ENCODE data around the gene DUS1L. TPM values are rescaled to one million over a fixed set of nuclear protein-coding genes. Genes with fewer than 3 reads are reported as not detected.

DUS1L gene
- 48.1 and 59.5 TPM in 2 replicates for polyA plus RNA-seq (2011; rRNA removed)
- 169 and 171 TPM in 2 replicates for polyA plus RNA-seq (2012; cell fraction: cytosol; rRNA removed)
- 577 and 749 TPM in 2 replicates for polyA plus RNA-seq (2012; cell fraction: nucleus; rRNA removed)
- polyA plus RNA-seq (2017; fragmentation: RNase III; extraction: RNeasy Plus Mini Kit Qiagen cat#74134 plus additional on column Dnase treatment), result 81.5 to 84.8 TPM (median 83.6 TPM) in 3 replicates
- 25.8 and 30.8 TPM in 2 replicates for polyA minus RNA-seq (2011; rRNA and poly(A)+ RNA removed)

DNA sequence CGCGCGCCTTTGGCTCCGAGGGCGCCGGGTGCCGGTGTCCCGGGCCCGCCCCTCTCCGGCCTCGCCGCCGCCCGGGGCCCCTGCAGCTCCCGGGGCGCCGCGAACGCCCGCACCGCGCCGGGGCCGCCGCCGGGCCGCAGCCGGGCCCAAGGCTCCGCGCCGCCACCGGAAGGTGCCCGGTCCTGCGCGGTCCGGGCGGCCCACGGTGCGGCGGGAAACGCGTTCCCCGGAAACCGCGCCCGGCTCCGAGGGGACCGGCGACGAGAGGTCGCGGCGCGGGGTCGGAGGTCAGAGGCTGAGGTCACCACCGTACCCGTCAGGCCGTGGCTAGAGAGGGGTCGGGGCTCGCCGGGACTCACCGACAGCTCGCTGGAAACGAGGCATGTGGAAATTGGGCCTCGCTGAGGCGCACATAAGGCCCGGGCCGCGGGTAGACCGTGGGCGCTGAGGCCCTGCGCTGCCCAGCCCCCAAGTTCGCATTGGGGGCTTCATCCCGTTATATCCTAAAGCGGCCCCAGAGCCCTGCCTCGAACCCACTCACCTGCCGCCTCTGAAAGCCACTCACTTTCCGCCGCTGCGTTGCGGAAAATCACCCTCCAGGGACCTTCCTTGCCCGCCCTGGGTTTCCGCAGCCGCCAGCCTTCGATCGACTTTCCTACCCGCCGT, at the start of gene DUS1L:
Gene DUS1L, minus strand, starts transcription at position 167 of the 666 bp plus-strand sequence. CDS start 745 bp downstream, outside the sequence.
- H3K4me2 ChIP-seq, result peak within 1 kb of the TSS; percentile 99
- POLR2A ChIA-PET, result interaction anchor here (1.3 to 3.1 kb wide), 2 partner anchors 15 to 33 kb away, joined by 3 to 11 read pairs; partner anchors contain the start of gene FASN
- peak; percentile 52 to 65; a peak in 5 of 6 replicates for ATAC-seq
- TF ChIP-seq EHMT2 (IDR thresholded peaks at IDR 0.05; ENCODE audit: low read depth) (no peak), EP300 (IDR thresholded peaks at IDR 0.05) (no peak), HDAC2 (IDR thresholded peaks at IDR 0.05) (no peak), RAD21 (conservative IDR thresholded peaks at IDR 0.05 in 1 of 2, IDR thresholded peaks at IDR 0.05 in 1 of 2) (no peak), KDM5A (IDR thresholded peaks at IDR 0.05) (no peak), ESRRA (IDR thresholded peaks at IDR 0.05; ENCODE audit: borderline replicate concordance, low read length) (peak; percentile 96), EHF (CRISPR knock-in tag; IDR thresholded peaks at IDR 0.05) (no peak), CBX8 (IDR thresholded peaks at IDR 0.05) (no peak), RCOR1 (IDR thresholded peaks at IDR 0.05; ENCODE audit: low read depth, low read length) (no peak), NPAS2 (CRISPR knock-in tag; IDR thresholded peaks at IDR 0.05; ENCODE audit: borderline replicate concordance) (no peak), RFX5 (IDR thresholded peaks at IDR 0.05) (no peak), CHD2 (IDR thresholded peaks at IDR 0.05; ENCODE audit: low read length, partially characterized antibody) (no peak), FOXS1 (CRISPR knock-in tag; IDR thresholded peaks at IDR 0.05) (no peak), TP53 (CRISPR knock-in tag; IDR thresholded peaks at IDR 0.05) (peak; percentile 80; the same call in 1 of the 2 replicates), RARB (CRISPR knock-in tag; IDR thresholded peaks at IDR 0.05) (peak; percentile 53; the same call in 1 of the 2 replicates), POLR2AphosphoS2 (conservative IDR thresholded peaks at IDR 0.05; ENCODE audit: low read length) (no peak), BHLHE40 (IDR thresholded peaks at IDR 0.05; ENCODE audit: low read depth, low read length) (no peak), CHD4 (IDR thresholded peaks at IDR 0.05; ENCODE audit: borderline replicate concordance) (no peak), KDM1A (IDR thresholded peaks at IDR 0.05; ENCODE audit: low read depth) (no peak), ZNF302 (CRISPR knock-in tag; IDR thresholded peaks at IDR 0.05) (no peak), HEYL (CRISPR knock-in tag; IDR thresholded peaks at IDR 0.05) (no peak), NFE2L2 (conservative IDR thresholded peaks at IDR 0.05; ENCODE audit: low read length) (no peak), HOXB5 (CRISPR knock-in tag; IDR thresholded peaks at IDR 0.05) (peak; percentile 68; the same call in 1 of the 2 replicates), SMC3 (IDR thresholded peaks at IDR 0.05) (0 out of 3 replicates have a peak, but pooled peaks have one; percentile 11), JUN (IDR thresholded peaks at IDR 0.05) (peak; percentile 86 to 97; a peak in 4 of 5 replicates), ZFP36 (IDR thresholded peaks at IDR 0.05; ENCODE audit: borderline replicate concordance, partially characterized antibody) (no peak), POLR2A (IDR thresholded peaks at IDR 0.05; ENCODE audit: low read length) (peak; percentile 59), JUNB (IDR thresholded peaks at IDR 0.05) (no peak), PHF8 (IDR thresholded peaks at IDR 0.05; ENCODE audit: borderline replicate concordance, low read depth) (peak; percentile 74; the same call in 1 of the 2 replicates)
- TF ChIP-seq, protein P1, sequence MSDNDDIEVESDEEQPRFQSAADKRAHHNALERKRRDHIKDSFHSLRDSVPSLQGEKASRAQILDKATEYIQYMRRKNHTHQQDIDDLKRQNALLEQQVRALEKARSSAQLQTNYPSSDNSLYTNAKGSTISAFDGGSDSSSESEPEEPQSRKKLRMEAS (IDR thresholded peaks at IDR 0.05), result peak; percentile 91
- TF ChIP-seq, protein P2, sequence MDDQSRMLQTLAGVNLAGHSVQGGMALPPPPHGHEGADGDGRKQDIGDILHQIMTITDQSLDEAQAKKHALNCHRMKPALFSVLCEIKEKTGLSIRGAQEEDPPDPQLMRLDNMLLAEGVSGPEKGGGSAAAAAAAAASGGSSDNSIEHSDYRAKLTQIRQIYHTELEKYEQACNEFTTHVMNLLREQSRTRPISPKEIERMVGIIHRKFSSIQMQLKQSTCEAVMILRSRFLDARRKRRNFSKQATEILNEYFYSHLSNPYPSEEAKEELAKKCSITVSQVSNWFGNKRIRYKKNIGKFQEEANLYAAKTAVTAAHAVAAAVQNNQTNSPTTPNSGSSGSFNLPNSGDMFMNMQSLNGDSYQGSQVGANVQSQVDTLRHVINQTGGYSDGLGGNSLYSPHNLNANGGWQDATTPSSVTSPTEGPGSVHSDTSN (IDR thresholded peaks at IDR 0.05), result 0 out of 2 replicates have a peak, but pooled peaks have one; percentile 75
- TF ChIP-seq, protein P3, sequence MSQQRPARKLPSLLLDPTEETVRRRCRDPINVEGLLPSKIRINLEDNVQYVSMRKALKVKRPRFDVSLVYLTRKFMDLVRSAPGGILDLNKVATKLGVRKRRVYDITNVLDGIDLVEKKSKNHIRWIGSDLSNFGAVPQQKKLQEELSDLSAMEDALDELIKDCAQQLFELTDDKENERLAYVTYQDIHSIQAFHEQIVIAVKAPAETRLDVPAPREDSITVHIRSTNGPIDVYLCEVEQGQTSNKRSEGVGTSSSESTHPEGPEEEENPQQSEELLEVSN (IDR thresholded peaks at IDR 0.05; ENCODE audit: borderline replicate concordance, low read depth), result no peak
- TF ChIP-seq, protein P4, sequence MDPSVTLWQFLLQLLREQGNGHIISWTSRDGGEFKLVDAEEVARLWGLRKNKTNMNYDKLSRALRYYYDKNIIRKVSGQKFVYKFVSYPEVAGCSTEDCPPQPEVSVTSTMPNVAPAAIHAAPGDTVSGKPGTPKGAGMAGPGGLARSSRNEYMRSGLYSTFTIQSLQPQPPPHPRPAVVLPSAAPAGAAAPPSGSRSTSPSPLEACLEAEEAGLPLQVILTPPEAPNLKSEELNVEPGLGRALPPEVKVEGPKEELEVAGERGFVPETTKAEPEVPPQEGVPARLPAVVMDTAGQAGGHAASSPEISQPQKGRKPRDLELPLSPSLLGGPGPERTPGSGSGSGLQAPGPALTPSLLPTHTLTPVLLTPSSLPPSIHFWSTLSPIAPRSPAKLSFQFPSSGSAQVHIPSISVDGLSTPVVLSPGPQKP (IDR thresholded peaks at IDR 0.05; ENCODE audit: low read depth, low read length), result no peak
- TF ChIP-seq, protein P5, sequence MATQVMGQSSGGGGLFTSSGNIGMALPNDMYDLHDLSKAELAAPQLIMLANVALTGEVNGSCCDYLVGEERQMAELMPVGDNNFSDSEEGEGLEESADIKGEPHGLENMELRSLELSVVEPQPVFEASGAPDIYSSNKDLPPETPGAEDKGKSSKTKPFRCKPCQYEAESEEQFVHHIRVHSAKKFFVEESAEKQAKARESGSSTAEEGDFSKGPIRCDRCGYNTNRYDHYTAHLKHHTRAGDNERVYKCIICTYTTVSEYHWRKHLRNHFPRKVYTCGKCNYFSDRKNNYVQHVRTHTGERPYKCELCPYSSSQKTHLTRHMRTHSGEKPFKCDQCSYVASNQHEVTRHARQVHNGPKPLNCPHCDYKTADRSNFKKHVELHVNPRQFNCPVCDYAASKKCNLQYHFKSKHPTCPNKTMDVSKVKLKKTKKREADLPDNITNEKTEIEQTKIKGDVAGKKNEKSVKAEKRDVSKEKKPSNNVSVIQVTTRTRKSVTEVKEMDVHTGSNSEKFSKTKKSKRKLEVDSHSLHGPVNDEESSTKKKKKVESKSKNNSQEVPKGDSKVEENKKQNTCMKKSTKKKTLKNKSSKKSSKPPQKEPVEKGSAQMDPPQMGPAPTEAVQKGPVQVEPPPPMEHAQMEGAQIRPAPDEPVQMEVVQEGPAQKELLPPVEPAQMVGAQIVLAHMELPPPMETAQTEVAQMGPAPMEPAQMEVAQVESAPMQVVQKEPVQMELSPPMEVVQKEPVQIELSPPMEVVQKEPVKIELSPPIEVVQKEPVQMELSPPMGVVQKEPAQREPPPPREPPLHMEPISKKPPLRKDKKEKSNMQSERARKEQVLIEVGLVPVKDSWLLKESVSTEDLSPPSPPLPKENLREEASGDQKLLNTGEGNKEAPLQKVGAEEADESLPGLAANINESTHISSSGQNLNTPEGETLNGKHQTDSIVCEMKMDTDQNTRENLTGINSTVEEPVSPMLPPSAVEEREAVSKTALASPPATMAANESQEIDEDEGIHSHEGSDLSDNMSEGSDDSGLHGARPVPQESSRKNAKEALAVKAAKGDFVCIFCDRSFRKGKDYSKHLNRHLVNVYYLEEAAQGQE (IDR thresholded peaks at IDR 0.05), result peak; percentile 42
- TF ChIP-seq, protein P6, sequence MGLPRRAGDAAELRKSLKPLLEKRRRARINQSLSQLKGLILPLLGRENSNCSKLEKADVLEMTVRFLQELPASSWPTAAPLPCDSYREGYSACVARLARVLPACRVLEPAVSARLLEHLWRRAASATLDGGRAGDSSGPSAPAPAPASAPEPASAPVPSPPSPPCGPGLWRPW (IDR thresholded peaks at IDR 0.05), result no peak

More for the DNA sequence above, at the start of gene DUS1L:
- WGBS (ENCODE audit: missing lambda C conversion rate), result 36% methylated on average over 34 of the region's 88 CpGs
- DNase-seq (ENCODE audit: low read depth in 1 of 2, low spot score in 1 of 2) (peak; percentile 68 to 72), FAIRE-seq (no peak)
- Histone ChIP-seq H3K4me1 (peaks cover 19% of the 10 kb centered on the region), H3K27ac (peak within 1 kb of the TSS; percentile 94 to 96), H3K9me3 (no peaks in the 10 kb centered on the region), H3K4me3 (peak within 1 kb of the TSS; percentile 94)
- CTCF ChIA-PET, result interaction anchor here (0.9 to 21.7 kb wide), 8 partner anchors 11 to 106 kb away, joined by 3 to 191 read pairs (median 8); partner anchors contain the start of genes DCXR, GPS1, NOTUM and RAC3
